Right atrium auricular region (tissue), 2 donors: ENCODE results near the gene GRIN2A. TPM values are rescaled to one million over a fixed set of nuclear protein-coding genes. Genes with fewer than 3 reads are reported as not detected.

ENCODE experiments used
- DNase-seq: peaks from one replicate; pipeline ENCODE4 v3.0.0-alpha.2; 2019; ENCODE audit warnings: low spot score
- H3K27ac ChIP-seq, 2 donors: fragments of 200-600 bp; sonication (generic); 1 replicate in 1 of 2; 2 replicates in 1 of 2; pipeline ENCODE4 v1.5.1; 2016 to 2019
- H3K27me3 ChIP-seq, 2 donors: fragments of 200-600 bp; sonication (generic); one replicate each; pipeline versions ENCODE4 v1.5.1 to v1.6.0; 2017 to 2019
- H3K36me3 ChIP-seq: fragments of 200-600 bp; sonication (generic); one replicate; pipeline ENCODE4 v1.5.1; 2016
- H3K4me1 ChIP-seq, 2 donors: fragments of 200-600 bp; sonication (generic); one replicate each; pipeline versions ENCODE4 v1.5.1 to v1.6.0; 2017 to 2019
- H3K4me3 ChIP-seq, 2 donors: fragments of 200-600 bp; sonication (generic); 1 replicate in 1 of 2; 2 replicates in 1 of 2; pipeline ENCODE4 v1.5.1; 2017 to 2019; ENCODE audit warnings: mild to moderate bottlenecking in 1 of 2, moderate library complexity in 1 of 2
- H3K9me3 ChIP-seq, 2 donors: fragments of 200-600 bp; sonication (generic); one replicate each; pipeline ENCODE4 v1.5.1; 2019
- total RNA-seq, 2 donors: library from RNA; depleted of rRNA; stranded (reverse); fragments of >200 nt; gene quantifications; one replicate each; pipeline ENCODE4 v1.1.0, GENCODE V29; 2016
- TF ChIP-seq, protein P1 (sequence below), 2 donors: fragments of 200-600 bp; sonication (generic); IDR thresholded peaks; one replicate each; pipeline ENCODE4 v1.5.1; 2019; ENCODE audit warnings: antibody characterized with exemption in 2 of 2

Gene GRIN2A
- total RNA-seq, 2 donors from 2014 or later = 3.8 to 7.4 TPM

DNA sequence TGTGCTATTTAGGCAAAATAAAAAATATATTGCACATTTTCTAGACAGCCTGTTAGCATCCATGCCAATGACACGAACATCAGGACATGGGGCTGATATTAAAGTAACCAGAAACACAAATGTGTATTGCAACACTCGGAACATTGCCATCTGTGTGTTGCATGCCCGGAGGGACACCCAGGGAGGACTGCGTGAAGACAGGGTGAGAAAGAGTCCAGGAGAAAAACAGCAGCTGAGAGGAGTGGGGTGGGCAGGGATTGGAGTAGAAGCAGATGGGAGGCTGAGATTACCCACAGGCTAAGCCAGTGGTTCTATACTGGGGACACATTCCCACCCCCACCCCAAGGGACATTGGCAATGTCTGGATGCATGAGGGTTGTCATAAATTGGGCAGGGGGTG is 114.8 kb downstream of the GRIN2A start:
- H3K27me3 ChIP-seq = no peaks in the 10 kb centered on the region
- no peak overlapping the region for H3K27ac ChIP-seq
- no peaks in the 10 kb centered on the region for H3K9me3 ChIP-seq
- H3K4me3 ChIP-seq = no peak overlapping the region
- H3K4me1 ChIP-seq = peaks cover 0 to 13% of the 10 kb centered on the region in 2 donors
- TF ChIP-seq, protein P1, sequence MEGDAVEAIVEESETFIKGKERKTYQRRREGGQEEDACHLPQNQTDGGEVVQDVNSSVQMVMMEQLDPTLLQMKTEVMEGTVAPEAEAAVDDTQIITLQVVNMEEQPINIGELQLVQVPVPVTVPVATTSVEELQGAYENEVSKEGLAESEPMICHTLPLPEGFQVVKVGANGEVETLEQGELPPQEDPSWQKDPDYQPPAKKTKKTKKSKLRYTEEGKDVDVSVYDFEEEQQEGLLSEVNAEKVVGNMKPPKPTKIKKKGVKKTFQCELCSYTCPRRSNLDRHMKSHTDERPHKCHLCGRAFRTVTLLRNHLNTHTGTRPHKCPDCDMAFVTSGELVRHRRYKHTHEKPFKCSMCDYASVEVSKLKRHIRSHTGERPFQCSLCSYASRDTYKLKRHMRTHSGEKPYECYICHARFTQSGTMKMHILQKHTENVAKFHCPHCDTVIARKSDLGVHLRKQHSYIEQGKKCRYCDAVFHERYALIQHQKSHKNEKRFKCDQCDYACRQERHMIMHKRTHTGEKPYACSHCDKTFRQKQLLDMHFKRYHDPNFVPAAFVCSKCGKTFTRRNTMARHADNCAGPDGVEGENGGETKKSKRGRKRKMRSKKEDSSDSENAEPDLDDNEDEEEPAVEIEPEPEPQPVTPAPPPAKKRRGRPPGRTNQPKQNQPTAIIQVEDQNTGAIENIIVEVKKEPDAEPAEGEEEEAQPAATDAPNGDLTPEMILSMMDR (IDR thresholded peaks at IDR 0.05) = no peak
- no peak for DNase-seq
- no peaks in the 10 kb centered on the region for H3K36me3 ChIP-seq

DNA sequence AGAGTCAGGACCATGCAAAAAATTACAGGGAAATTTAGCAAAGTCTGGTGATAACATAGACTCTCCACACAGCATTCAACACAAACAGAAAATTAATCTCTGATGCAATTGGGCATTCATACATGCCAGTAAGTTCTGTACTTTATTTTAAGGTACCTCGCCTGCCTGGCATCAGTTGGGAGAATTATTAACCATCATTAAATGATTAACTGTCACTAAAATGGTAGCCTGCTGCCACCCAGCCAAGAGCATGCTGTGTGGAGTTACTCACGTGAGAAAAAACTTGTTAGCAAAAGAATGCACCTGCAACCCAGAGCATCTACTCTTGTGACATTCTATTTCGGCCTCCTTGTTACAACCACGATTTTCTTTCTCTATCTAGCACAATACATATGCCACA is 117.2 kb downstream of the GRIN2A start:
- H3K27ac ChIP-seq = no peak overlapping the region
- H3K4me1 ChIP-seq = peaks cover 0 to 13% of the 10 kb centered on the region in 2 donors
- H3K9me3 ChIP-seq = no peaks in the 10 kb centered on the region
- no peaks in the 10 kb centered on the region for H3K27me3 ChIP-seq
- TF ChIP-seq, protein P1 (IDR thresholded peaks at IDR 0.05) = no peak
- H3K36me3 ChIP-seq = no peaks in the 10 kb centered on the region
- no peak for DNase-seq
- H3K4me3 ChIP-seq = no peak overlapping the region

DNA sequence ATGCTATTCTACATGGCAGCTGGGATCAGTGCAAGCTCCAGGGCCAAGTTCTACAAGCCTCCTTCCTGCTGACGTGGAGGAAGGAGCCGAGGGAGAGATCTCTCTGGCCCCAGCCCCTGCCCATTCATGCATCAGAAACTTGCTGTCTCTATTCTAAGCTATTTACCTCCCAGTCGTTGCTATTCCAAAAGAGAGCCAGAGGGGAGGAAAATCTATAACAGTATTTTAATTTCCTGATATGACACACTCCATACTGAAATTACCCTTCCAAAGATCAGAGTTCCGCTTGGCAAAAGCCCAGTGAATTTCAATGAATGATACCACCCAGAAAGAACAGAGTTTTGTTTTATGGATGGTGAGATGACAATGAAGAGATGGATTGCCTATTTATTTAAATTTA is 133.4 kb downstream of the GRIN2A start:
- no peaks in the 10 kb centered on the region for H3K36me3 ChIP-seq
- H3K27me3 ChIP-seq = no peaks in the 10 kb centered on the region
- H3K4me1 ChIP-seq = no peaks in the 10 kb centered on the region
- TF ChIP-seq, protein P1 (IDR thresholded peaks at IDR 0.05) = no peak
- no peak overlapping the region for H3K27ac ChIP-seq
- H3K9me3 ChIP-seq = no peaks in the 10 kb centered on the region
- DNase-seq = no peak
- H3K4me3 ChIP-seq = no peak overlapping the region

DNA sequence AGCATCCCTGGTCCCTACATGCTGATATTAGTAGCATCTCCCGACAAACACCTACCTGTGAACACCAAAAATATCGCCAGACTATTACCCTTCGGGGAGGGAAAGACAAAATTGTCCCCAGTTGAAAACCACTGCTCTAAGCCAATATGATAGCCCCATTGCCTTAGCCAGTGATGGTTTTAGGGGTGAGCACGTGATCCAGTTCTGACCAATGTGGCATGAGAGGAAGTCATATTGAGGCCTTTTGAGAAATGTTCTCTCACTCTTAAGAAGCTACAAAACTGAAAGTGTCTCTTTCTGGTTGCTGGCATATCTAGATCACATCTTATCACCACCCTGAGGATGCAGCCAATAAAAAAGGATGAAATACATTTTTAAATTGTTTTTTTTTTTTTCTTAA is 136.3 kb downstream of the GRIN2A start:
- TF ChIP-seq, protein P1 (IDR thresholded peaks at IDR 0.05) = no peak
- Histone ChIP-seq H3K9me3 (no peaks in the 10 kb centered on the region), H3K36me3 (no peaks in the 10 kb centered on the region), H3K4me1 (no peaks in the 10 kb centered on the region), H3K4me3 (no peak overlapping the region), H3K27me3 (no peaks in the 10 kb centered on the region), H3K27ac (no peak overlapping the region)
- no peak for DNase-seq

DNA sequence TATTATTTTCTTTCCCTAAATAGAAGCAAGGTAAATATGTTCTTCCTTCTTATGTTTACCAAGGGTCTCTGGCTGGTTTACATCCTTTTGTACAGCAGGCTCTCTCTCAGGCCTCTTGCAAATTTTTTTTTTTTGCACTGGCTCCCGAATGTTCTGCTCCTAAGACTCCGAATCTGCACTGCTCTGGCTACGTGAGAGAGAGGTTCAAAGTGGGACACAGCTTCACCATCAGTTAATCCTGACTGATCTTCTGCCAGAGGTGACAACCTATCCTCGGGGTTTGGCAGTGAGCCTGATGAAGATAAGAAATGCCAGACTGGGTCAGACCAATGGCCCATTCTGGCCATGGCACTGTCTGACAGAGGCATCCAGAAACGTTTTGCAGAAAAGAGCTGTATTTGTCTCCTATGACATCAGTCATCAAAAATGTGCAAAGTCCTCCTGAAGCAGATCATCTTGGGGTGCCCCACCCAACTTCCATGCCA is 136.9 kb downstream of the GRIN2A start:
- Histone ChIP-seq H3K36me3 (no peaks in the 10 kb centered on the region), H3K9me3 (no peaks in the 10 kb centered on the region), H3K27me3 (no peaks in the 10 kb centered on the region), H3K4me1 (no peaks in the 10 kb centered on the region), H3K27ac (no peak overlapping the region), H3K4me3 (no peak overlapping the region)
- TF ChIP-seq, protein P1 (IDR thresholded peaks at IDR 0.05) = no peak
- DNase-seq = no peak
